ENCODE measurements around the gene CBX8.

DNA sequence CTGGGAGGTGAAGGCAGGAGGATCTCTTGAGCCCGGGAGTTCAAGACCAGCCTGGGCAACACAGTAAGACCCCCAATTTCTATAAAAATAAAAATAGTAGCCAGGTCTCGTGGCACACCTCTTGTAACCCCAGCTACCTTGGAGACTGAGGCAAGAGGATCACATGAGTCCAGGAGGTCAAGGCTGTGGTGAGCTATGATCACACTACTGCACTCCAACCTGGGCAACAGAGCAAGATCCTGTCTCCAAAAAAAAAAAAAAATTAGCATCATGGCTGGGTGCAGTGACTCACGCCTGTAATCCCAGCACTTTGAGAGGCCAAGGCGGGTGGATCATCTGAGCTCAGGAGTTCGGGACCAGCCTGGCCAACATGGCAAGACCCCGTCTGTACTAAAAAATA, 25.6 kb downstream of the CBX8 start:
- TF ChIP-seq, protein P1, sequence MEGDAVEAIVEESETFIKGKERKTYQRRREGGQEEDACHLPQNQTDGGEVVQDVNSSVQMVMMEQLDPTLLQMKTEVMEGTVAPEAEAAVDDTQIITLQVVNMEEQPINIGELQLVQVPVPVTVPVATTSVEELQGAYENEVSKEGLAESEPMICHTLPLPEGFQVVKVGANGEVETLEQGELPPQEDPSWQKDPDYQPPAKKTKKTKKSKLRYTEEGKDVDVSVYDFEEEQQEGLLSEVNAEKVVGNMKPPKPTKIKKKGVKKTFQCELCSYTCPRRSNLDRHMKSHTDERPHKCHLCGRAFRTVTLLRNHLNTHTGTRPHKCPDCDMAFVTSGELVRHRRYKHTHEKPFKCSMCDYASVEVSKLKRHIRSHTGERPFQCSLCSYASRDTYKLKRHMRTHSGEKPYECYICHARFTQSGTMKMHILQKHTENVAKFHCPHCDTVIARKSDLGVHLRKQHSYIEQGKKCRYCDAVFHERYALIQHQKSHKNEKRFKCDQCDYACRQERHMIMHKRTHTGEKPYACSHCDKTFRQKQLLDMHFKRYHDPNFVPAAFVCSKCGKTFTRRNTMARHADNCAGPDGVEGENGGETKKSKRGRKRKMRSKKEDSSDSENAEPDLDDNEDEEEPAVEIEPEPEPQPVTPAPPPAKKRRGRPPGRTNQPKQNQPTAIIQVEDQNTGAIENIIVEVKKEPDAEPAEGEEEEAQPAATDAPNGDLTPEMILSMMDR (IDR thresholded peaks at IDR 0.05; ENCODE audit: borderline replicate concordance, extremely low read depth, low read length, poor library complexity, severe bottlenecking), result no peak
- TF ChIP-seq EZH2 (IDR thresholded peaks at IDR 0.05; ENCODE audit: borderline replicate concordance, low read depth, low read length, severe bottlenecking), result no peak

Data from DND-41 (cell line).